ENCODE data around the gene MYOM1.

MYOM1 gene

DNA sequence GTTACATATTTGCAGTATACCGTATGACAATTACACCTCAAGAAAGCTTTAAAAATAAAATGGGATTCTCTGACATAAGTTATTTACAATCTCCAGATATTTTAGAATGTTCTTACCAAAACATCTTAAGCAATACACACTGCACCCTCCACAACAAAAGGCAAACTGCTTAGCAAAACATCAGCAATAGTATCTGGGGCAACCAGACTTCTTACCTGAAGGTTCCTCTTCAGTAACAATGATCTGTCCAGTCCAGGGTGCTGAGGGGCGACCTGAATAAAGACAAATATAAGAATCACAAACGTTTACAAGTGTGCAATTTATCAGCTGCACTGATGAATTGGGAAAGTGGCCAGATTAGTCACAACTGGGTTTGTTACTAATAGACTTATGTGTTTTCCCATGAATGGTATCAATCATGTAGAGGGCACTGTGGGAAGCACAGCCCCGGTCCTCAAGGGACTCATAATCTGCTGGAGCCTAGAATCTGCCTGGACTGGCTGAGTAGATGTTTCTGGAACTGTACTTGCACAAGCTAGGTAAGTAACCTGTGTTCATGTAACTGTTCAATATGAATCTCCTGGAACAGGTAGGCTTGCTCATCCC is 70.7 kb downstream of the MYOM1 start:
- no peaks in the 10 kb centered on the region for H3K79me2 ChIP-seq
- H3K9ac ChIP-seq, result no peak overlapping the region
- no peaks in the 10 kb centered on the region for H3K4me1 ChIP-seq
- H3K4me2 ChIP-seq (ENCODE audit: low read length), result no peak overlapping the region
- no peak overlapping the region for H3K4me3 ChIP-seq (ENCODE audit: low read depth, low read length)
- peak overlapping the region; percentile 26 for H2AFZ ChIP-seq
- H3K27me3 ChIP-seq (ENCODE audit: control insufficient read depth, insufficient read depth, low read length), result no peaks in the 10 kb centered on the region
- H3K27ac ChIP-seq, result no peak overlapping the region
- no peaks in the 10 kb centered on the region for H3K36me3 ChIP-seq (ENCODE audit: control insufficient read depth, insufficient read depth, low read length)
- no peaks in the 10 kb centered on the region for H3K9me3 ChIP-seq (ENCODE audit: control insufficient read depth, low read length)
- TF ChIP-seq CTCF (IDR thresholded peaks at IDR 0.05), result no peak

DNA sequence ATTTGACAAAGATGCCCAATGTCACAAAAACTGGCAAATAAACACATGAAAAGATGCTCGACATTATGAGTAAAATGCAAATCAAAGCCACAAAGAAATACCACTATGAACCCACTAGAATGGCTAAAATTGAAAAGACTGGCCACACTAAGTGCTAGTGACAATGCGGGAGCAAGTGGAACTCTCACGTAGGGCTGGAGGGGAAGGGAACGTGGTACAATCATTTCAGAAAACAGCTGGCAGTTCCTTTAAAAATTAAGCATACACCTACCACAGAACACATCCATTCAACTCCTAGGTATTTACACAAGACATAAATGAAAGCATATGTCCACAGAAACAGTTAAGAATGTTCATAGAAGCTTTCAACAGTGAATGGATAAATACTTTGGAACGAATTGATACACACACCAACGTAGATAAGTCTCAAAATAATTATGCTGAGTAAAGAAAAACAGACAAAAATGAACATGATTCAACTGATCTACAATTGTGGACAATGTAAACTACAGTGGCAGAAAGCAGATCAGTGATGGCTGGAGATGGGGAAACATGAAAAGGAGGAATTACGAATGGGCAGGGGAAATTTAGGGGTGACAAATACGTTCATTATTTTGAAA is 71.7 kb downstream of the MYOM1 start:
- Histone ChIP-seq H3K27me3 (ENCODE audit: control insufficient read depth, insufficient read depth, low read length) (no peaks in the 10 kb centered on the region), H3K27ac (no peak overlapping the region), H2AFZ (no peak overlapping the region), H3K4me2 (ENCODE audit: low read length) (no peak overlapping the region), H3K9me3 (ENCODE audit: control insufficient read depth, low read length) (no peaks in the 10 kb centered on the region), H3K9ac (no peak overlapping the region), H3K79me2 (no peaks in the 10 kb centered on the region), H3K4me3 (ENCODE audit: low read depth, low read length) (no peak overlapping the region), H3K4me1 (no peaks in the 10 kb centered on the region), H3K36me3 (ENCODE audit: control insufficient read depth, insufficient read depth, low read length) (no peaks in the 10 kb centered on the region)
- TF ChIP-seq CTCF (IDR thresholded peaks at IDR 0.05), result no peak

DNA sequence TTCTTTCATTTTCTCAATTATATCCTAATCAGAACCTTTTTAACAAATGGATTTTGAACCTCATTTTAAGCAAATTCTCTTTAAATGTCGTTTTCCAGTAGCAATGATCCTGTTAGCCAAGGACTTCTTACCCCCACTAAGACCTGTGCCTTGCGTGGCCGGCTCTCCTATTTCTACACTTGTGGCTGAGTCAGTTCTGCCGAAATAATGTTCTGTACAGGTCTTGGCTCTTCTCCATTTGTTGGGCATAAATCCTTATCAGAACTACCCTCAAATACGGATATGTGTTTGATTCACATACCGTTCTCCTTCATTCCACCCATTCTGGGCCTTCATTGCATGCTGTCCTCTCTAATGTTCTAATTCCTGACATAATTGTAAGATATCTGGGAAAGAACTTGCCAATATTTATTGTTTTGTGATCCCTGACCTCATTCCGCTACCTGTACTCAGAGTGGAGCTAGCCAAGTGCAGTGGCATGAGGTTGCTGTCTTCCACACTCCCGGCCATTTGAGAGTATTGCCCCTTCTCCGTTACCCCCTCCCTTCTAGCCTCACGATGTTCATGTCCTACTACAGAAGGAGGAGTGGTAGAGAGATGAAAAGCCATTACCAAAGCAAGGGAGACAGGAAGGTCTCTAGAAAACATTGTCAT is 78.7 kb downstream of the MYOM1 start:
- Histone ChIP-seq H3K9me3 (ENCODE audit: control insufficient read depth, low read length) (no peaks in the 10 kb centered on the region), H3K4me2 (ENCODE audit: low read length) (no peak overlapping the region), H2AFZ (no peak overlapping the region), H3K79me2 (no peaks in the 10 kb centered on the region), H3K27me3 (ENCODE audit: control insufficient read depth, insufficient read depth, low read length) (no peaks in the 10 kb centered on the region), H3K27ac (no peak overlapping the region), H3K4me1 (no peaks in the 10 kb centered on the region), H3K4me3 (ENCODE audit: low read depth, low read length) (no peak overlapping the region), H3K36me3 (ENCODE audit: control insufficient read depth, insufficient read depth, low read length) (no peaks in the 10 kb centered on the region), H3K9ac (no peak overlapping the region)
- no peak for TF ChIP-seq CTCF (IDR thresholded peaks at IDR 0.05)

DNA sequence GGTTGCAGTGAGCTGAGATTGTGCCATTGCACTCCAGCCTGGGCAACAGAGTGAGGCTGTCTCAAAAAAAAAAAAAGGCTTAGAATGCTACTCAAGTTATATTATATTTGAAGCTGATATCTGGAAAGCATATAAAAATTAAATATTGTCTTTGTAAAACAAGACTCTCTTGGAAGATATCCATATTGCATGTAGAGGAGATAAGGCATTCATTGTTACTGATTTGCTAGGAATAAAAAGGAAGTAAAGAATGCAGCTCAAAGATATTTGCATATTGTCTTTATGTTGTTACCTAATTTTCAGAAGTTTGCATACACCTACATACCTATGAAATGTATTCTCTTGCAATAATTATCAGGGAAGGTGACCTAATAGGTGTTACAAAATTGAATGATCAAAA is 79.4 kb downstream of the MYOM1 start:
- Histone ChIP-seq H3K9me3 (ENCODE audit: control insufficient read depth, low read length) (no peaks in the 10 kb centered on the region), H2AFZ (no peak overlapping the region), H3K27ac (no peak overlapping the region), H3K4me2 (ENCODE audit: low read length) (no peak overlapping the region), H3K36me3 (ENCODE audit: control insufficient read depth, insufficient read depth, low read length) (no peaks in the 10 kb centered on the region), H3K79me2 (no peaks in the 10 kb centered on the region), H3K9ac (no peak overlapping the region), H3K4me1 (no peaks in the 10 kb centered on the region), H3K4me3 (ENCODE audit: low read depth, low read length) (no peak overlapping the region), H3K27me3 (ENCODE audit: control insufficient read depth, insufficient read depth, low read length) (no peaks in the 10 kb centered on the region)
- TF ChIP-seq CTCF (IDR thresholded peaks at IDR 0.05), result no peak

All from parathyroid adenoma (tissue), 2 donors.